CD8-positive, alpha-beta memory T cell (primary cell): ENCODE measurements around the gene NRIP1. TPM values are rescaled to one million over a fixed set of nuclear protein-coding genes. Genes with fewer than 3 reads are reported as not detected.

Experiments used
- CTCF ChIA-PET: fragments of 350-600 bp; sonication (Branson Sonifier 250); formaldehyde crosslinking; loops from one replicate; lab custom pipeline; 2021; ENCODE audit warnings: antibody characterized with exemption; lab: Charles Lee
- POLR2A ChIA-PET: fragments of 350-600 bp; sonication (Branson Sonifier 250); formaldehyde crosslinking; loops from one replicate; lab custom pipeline; 2021; ENCODE audit warnings: antibody characterized with exemption; lab: Charles Lee
- DNase-seq, 5 donors: peaks; one replicate each; pipeline versions ENCODE4 v3.0.0 to v3.0.0-alpha.2; 2020 to 2022; ENCODE audit warnings: mixed read lengths in 1 of 5
- H3K27ac ChIP-seq: one replicate; pipeline ENCODE4 v1.7.0; 2013; ENCODE audit warnings: low read depth, mild to moderate bottlenecking, low read length, moderate library complexity
- H3K27me3 ChIP-seq: 2 replicates; pipeline ENCODE4 v1.7.0; 2013; ENCODE audit warnings: low read length, mild to moderate bottlenecking; ENCODE audit not compliant: insufficient read depth, poor library complexity, severe bottlenecking
- H3K36me3 ChIP-seq: 2 replicates; pipeline ENCODE4 v1.7.0; 2013; ENCODE audit warnings: mild to moderate bottlenecking, low read length, moderate library complexity; ENCODE audit not compliant: insufficient read depth
- H3K4me1 ChIP-seq: 2 replicates; pipeline ENCODE4 v1.7.0; 2013; ENCODE audit warnings: mild to moderate bottlenecking, low read length, moderate library complexity; ENCODE audit not compliant: insufficient read depth
- H3K4me3 ChIP-seq: 2 replicates; pipeline ENCODE4 v1.7.0; 2013; ENCODE audit warnings: mild to moderate bottlenecking, low read length
- H3K9me3 ChIP-seq: 2 replicates; pipeline ENCODE4 v1.7.0; 2013; ENCODE audit warnings: mild to moderate bottlenecking, low read length
- H3K27ac Mint-ChIP-seq, 8 donors: one replicate each; pipeline ENCODE4 v1.8.0; 2020 to 2021; ENCODE audit warnings: mixed read lengths in 8 of 8, mild to moderate bottlenecking in 6 of 8, inconsistent platforms in 3 of 8, moderate library complexity in 3 of 8
- H3K27me3 Mint-ChIP-seq, 2 donors: one replicate each; pipeline ENCODE4 v1.8.0; 2020 to 2021; ENCODE audit warnings: mixed read lengths in 2 of 2, mild to moderate bottlenecking in 1 of 2, moderate library complexity in 1 of 2
- H3K36me3 Mint-ChIP-seq, 3 donors: one replicate each; pipeline ENCODE4 v1.8.0; 2020 to 2021; ENCODE audit warnings: mixed read lengths in 3 of 3, inconsistent platforms in 1 of 3, mild to moderate bottlenecking in 1 of 3
- H3K4me1 Mint-ChIP-seq, 3 donors: one replicate each; pipeline ENCODE4 v1.8.0; 2020 to 2021; ENCODE audit warnings: mixed read lengths in 3 of 3, inconsistent platforms in 1 of 3, mild to moderate bottlenecking in 1 of 3
- H3K4me3 Mint-ChIP-seq, 7 donors: one replicate each; pipeline ENCODE4 v1.8.0; 2020 to 2021; ENCODE audit warnings: mixed read lengths in 7 of 7, mild to moderate bottlenecking in 6 of 7, moderate library complexity in 4 of 7, inconsistent platforms in 2 of 7
- H3K9me3 Mint-ChIP-seq, 5 donors: one replicate each; pipeline ENCODE4 v1.8.0; 2020 to 2022; ENCODE audit warnings: mixed read lengths in 5 of 5, mild to moderate bottlenecking in 3 of 5, moderate library complexity in 2 of 5, inconsistent platforms in 1 of 5
- polyA plus RNA-seq: library from polyadenylated mRNA; unstranded; fragments of 300-500 nt; fragmentation: Illumina TruSeq; gene quantifications from one replicate; pipeline ENCODE4 v1.2.3, GENCODE V29; 2021
- total RNA-seq, 2 experiments: library from RNA; stranded (reverse); gene quantifications; one replicate each; pipeline ENCODE4 v1.2.3, GENCODE V29; 2021

The NRIP1 gene
- total and polyA plus RNA-seq, 3 experiments from 2014 or later = 14.6 to 37.6 (median 15.7) TPM

DNA sequence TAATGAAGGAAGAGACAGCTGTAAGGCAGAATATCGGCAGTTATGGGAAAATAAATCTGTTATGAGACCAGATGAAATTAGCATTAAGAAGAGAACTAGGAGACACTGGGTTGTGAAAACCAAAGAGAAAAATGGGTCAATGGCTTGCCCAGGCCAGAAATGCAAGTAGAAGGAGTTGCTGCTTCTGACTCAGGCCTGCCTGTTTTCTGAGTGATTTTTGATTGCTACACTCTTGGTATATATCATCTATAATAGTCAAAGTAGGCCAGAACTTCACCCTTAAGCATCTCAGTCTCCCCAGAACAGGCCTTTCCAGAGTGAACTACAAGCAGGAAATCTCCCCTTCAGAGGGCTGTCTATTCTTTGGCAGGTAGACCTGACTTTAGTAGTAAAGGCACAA lies 107.0 kb downstream of the NRIP1 start:
- H3K27ac Mint-ChIP-seq = no peak overlapping the region
- ChIA-PET CTCF (no interaction called here), POLR2A (no interaction called here)
- H3K36me3 ChIP-seq = no peaks in the 10 kb centered on the region
- no peaks in the 10 kb centered on the region for H3K4me1 ChIP-seq
- H3K36me3 Mint-ChIP-seq = no peaks in the 10 kb centered on the region
- H3K27me3 Mint-ChIP-seq = no peaks in the 10 kb centered on the region
- DNase-seq = no peak
- no peaks in the 10 kb centered on the region for H3K9me3 ChIP-seq
- no peak overlapping the region for H3K27ac ChIP-seq
- H3K4me3 Mint-ChIP-seq = no peak overlapping the region
- H3K4me3 ChIP-seq = no peak overlapping the region
- H3K27me3 ChIP-seq = no peaks in the 10 kb centered on the region
- no peaks in the 10 kb centered on the region for H3K9me3 Mint-ChIP-seq
- H3K4me1 Mint-ChIP-seq = no peaks in the 10 kb centered on the region

DNA sequence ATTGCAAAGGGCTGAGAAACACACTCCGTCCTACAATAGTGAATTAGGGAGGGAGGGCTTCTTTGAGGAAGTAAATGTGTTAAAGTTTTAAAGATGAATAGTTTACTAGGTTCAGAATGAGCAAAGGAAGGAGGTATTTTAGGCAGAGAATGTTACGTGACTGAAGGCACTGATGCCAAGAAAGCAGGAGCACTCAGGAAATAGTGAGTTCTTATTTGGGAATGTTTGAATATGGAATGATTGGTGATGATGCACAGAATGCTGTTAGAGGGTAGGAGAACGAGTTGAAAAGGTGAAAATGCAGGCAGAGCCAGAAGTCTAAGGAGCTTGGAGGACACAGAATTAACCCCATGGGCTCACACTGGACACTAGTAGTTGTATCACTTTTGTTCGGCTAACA lies 108.0 kb downstream of the NRIP1 start:
- Mint-ChIP-seq H3K4me1 (no peaks in the 10 kb centered on the region), H3K27me3 (no peaks in the 10 kb centered on the region), H3K36me3 (no peaks in the 10 kb centered on the region), H3K27ac (no peak overlapping the region), H3K4me3 (no peak overlapping the region), H3K9me3 (no peaks in the 10 kb centered on the region)
- Histone ChIP-seq H3K27ac (no peak overlapping the region), H3K4me3 (no peak overlapping the region), H3K36me3 (no peaks in the 10 kb centered on the region), H3K27me3 (no peaks in the 10 kb centered on the region), H3K9me3 (no peaks in the 10 kb centered on the region), H3K4me1 (no peaks in the 10 kb centered on the region)
- CTCF ChIA-PET = no interaction called here
- DNase-seq = no peak
- POLR2A ChIA-PET = no interaction called here

DNA sequence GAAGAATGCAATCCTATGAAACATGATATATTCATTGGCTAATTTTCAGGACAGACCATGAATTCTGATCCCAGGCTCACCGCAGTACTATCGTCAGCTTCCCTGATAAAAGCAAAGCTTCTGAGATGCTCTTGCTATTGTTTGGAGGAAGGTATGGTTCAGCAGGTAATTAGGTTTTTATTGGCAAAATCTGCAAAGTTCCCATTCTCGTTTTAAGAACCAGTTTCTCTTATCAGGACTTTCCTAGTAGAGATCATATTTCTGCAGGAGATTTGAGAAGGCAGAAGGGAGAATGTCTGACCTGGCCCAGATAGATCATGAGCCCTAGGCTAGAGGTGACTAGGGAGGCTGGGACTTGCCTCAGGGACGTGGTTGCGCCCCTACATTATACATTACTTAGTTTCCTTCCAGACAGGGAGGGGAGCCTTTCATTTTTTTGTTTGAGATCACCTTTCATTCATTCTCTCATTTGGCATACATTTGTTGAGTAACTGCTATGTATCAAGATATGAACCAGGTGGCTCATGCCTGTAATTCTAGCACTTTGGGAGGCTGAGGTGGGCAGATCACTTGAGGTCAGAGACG lies 108.8 kb downstream of the NRIP1 start:
- DNase-seq = no peak
- POLR2A ChIA-PET = no interaction called here
- Histone ChIP-seq H3K36me3 (no peaks in the 10 kb centered on the region), H3K4me1 (no peaks in the 10 kb centered on the region), H3K27me3 (no peaks in the 10 kb centered on the region), H3K9me3 (no peaks in the 10 kb centered on the region), H3K27ac (no peak overlapping the region), H3K4me3 (no peak overlapping the region)
- Mint-ChIP-seq H3K4me1 (no peaks in the 10 kb centered on the region), H3K4me3 (no peak overlapping the region), H3K27ac (no peak overlapping the region), H3K9me3 (no peaks in the 10 kb centered on the region), H3K36me3 (no peaks in the 10 kb centered on the region), H3K27me3 (no peaks in the 10 kb centered on the region)
- CTCF ChIA-PET = no interaction called here

DNA sequence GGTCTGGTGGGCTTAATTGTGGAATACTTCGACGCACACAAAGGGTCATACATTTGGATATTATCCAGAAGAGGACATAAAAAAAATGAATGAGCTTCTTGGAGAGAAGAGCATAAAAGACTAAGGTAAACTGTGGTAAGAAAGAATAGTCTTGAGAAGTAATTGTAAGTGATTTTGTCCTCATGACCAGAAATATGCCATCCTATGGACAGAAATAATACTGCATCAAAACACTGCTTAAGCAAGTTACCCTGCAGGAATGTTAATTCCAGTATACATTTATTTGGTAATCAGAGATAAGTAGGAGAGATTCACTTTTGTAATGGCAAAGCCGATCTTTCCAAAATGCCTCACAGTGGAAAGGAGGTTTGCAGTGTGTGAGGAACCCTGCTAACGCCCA lies 111.9 kb downstream of the NRIP1 start:
- Mint-ChIP-seq H3K9me3 (peaks cover 0 to 6% (median 3%) of the 10 kb centered on the region in 5 donors), H3K27ac (peak overlapping the region in 1 of 8 donors; percentile 12), H3K4me3 (no peak overlapping the region), H3K4me1 (no peaks in the 10 kb centered on the region), H3K36me3 (peaks cover 0 to 7% (median 1%) of the 10 kb centered on the region in 3 donors), H3K27me3 (no peaks in the 10 kb centered on the region)
- H3K9me3 ChIP-seq = no peaks in the 10 kb centered on the region
- no peaks in the 10 kb centered on the region for H3K36me3 ChIP-seq
- no peak overlapping the region for H3K4me3 ChIP-seq
- CTCF ChIA-PET = no interaction called here
- DNase-seq = no peak
- POLR2A ChIA-PET = no interaction called here
- H3K4me1 ChIP-seq = no peaks in the 10 kb centered on the region
- H3K27me3 ChIP-seq = no peaks in the 10 kb centered on the region
- H3K27ac ChIP-seq = no peak overlapping the region

DNA sequence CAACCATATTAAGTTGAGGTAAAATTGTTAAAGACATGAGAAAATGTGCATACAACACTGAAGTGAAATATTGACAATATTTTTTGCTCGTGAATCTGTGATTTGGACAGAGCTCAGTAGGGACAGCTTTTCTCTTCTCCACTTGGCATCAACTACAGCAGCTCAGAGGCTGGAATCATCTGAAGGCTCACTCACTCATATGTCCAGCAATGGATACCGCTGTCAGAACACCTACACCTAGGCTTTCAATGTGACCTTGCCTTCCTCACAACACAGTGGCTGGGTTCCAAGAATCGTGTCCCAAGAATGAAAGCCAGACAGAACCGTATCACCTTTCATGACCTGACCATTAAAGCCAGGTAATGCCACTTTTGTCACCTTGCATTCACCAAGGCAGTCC lies 115.2 kb downstream of the NRIP1 start:
- Histone ChIP-seq H3K27ac (no peak overlapping the region), H3K9me3 (no peaks in the 10 kb centered on the region), H3K4me1 (no peaks in the 10 kb centered on the region), H3K36me3 (no peaks in the 10 kb centered on the region), H3K27me3 (no peaks in the 10 kb centered on the region), H3K4me3 (no peak overlapping the region)
- Mint-ChIP-seq H3K4me3 (no peak overlapping the region), H3K9me3 (peaks cover 0 to 6% (median 3%) of the 10 kb centered on the region in 5 donors), H3K4me1 (no peaks in the 10 kb centered on the region), H3K27ac (no peak overlapping the region), H3K27me3 (peaks cover 0 to 1% of the 10 kb centered on the region in 2 donors), H3K36me3 (peaks cover 0 to 7% (median 1%) of the 10 kb centered on the region in 3 donors)
- ChIA-PET POLR2A (no interaction called here), CTCF (no interaction called here)
- DNase-seq = no peak

DNA sequence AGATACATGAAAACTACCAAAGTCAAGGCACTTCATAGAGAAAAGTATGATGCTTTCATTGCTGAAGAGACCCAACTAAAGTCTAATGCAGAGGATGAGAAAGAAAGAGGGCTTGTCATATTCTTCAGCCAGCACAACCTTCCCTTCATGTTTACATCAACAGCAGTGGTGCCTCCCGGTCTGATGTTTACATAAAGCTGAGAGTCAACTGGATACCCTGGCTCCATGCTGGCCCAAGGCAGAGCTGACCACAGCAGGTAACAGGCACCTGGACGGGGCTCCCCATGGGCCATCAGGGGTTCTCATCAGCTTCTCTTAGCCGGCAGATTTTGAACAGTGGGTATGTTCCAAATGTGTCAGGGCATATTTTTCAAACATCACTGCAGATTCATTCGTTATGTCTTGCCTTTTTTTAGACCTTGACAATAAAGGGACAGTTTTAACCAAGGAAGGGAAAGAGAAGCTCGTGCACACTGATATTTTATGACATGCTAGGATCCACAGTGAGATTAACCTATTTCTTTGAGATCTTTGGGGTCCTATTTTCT lies 117.1 kb downstream of the NRIP1 start:
- Histone ChIP-seq H3K36me3 (no peaks in the 10 kb centered on the region), H3K27ac (no peak overlapping the region), H3K9me3 (no peaks in the 10 kb centered on the region), H3K27me3 (no peaks in the 10 kb centered on the region), H3K4me1 (no peaks in the 10 kb centered on the region), H3K4me3 (no peak overlapping the region)
- H3K4me1 Mint-ChIP-seq = no peaks in the 10 kb centered on the region
- H3K27me3 Mint-ChIP-seq = peaks cover 0 to 1% of the 10 kb centered on the region in 2 donors
- DNase-seq = no peak
- H3K27ac Mint-ChIP-seq = no peak overlapping the region
- peaks cover 0 to 7% (median 1%) of the 10 kb centered on the region in 3 donors for H3K36me3 Mint-ChIP-seq
- CTCF ChIA-PET = no interaction called here
- no peak overlapping the region for H3K4me3 Mint-ChIP-seq
- POLR2A ChIA-PET = no interaction called here
- H3K9me3 Mint-ChIP-seq = peaks cover 0 to 6% (median 3%) of the 10 kb centered on the region in 5 donors

DNA sequence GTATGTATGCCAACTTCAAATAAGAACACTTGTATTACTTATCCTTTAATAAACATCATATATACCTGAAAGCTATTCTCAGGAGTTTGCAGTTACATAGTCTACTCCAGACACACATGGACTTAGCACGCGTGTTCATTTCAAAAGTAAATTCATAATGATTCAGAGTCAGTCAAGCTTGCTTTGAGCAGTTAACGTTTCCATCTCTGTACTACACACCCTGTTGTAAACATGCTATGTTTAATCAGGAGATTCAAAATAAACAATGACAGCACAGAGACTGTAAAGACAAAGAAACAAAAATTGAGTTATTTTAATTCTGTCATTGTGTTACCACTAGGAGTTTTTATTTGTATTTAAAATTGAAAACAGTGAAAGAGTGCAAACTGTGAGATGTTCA lies 119.6 kb downstream of the NRIP1 start:
- Mint-ChIP-seq H3K4me3 (no peak overlapping the region), H3K9me3 (peaks cover 0 to 11% (median 6%) of the 10 kb centered on the region in 5 donors), H3K27ac (no peak overlapping the region), H3K27me3 (peaks cover 0 to 3% of the 10 kb centered on the region in 2 donors), H3K36me3 (peaks cover 0 to 7% (median 1%) of the 10 kb centered on the region in 3 donors), H3K4me1 (no peaks in the 10 kb centered on the region)
- CTCF ChIA-PET = no interaction called here
- H3K4me1 ChIP-seq = no peaks in the 10 kb centered on the region
- no peaks in the 10 kb centered on the region for H3K36me3 ChIP-seq
- POLR2A ChIA-PET = no interaction called here
- H3K4me3 ChIP-seq = no peak overlapping the region
- no peak for DNase-seq
- H3K27ac ChIP-seq = no peak overlapping the region
- H3K9me3 ChIP-seq = no peaks in the 10 kb centered on the region
- no peaks in the 10 kb centered on the region for H3K27me3 ChIP-seq

DNA sequence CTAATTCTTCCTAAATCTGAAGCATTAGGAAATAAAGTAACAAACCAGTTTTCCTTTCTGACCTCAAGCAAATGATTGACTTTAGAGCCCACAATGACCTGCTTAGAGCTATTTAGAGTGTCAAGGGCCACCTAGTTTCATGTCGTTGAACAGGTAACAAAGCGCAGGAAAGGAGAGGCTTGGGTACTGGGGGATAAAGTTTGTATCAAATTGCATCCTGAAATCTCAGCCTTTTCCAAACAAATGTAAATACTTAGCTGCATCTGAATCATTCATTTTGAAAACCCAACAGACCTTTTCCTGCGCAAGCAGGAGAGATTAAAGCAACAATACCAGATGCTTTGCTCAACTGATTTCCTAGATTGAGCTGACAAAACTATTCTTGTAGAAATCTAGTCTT lies 121.2 kb downstream of the NRIP1 start:
- H3K36me3 ChIP-seq = no peaks in the 10 kb centered on the region
- no peaks in the 10 kb centered on the region for H3K4me1 ChIP-seq
- no peak overlapping the region for H3K27ac ChIP-seq
- peaks cover 0 to 15% (median 3%) of the 10 kb centered on the region in 5 donors for H3K9me3 Mint-ChIP-seq
- no peak overlapping the region for H3K27ac Mint-ChIP-seq
- H3K4me3 Mint-ChIP-seq = no peak overlapping the region
- no peak for DNase-seq
- no peak overlapping the region for H3K4me3 ChIP-seq
- CTCF ChIA-PET = no interaction called here
- H3K9me3 ChIP-seq = no peaks in the 10 kb centered on the region
- H3K36me3 Mint-ChIP-seq = peaks cover 0 to under 1% (median 0%) of the 10 kb centered on the region in 3 donors
- H3K4me1 Mint-ChIP-seq = no peaks in the 10 kb centered on the region
- POLR2A ChIA-PET = no interaction called here
- H3K27me3 Mint-ChIP-seq = peaks cover 0 to 3% of the 10 kb centered on the region in 2 donors
- H3K27me3 ChIP-seq = no peaks in the 10 kb centered on the region
